A673 (cell line): ENCODE data around the gene ACTL10. TPM values are rescaled to one million over a fixed set of nuclear protein-coding genes. Genes with fewer than 3 reads are reported as not detected.

Experiments
- BruUV-seq: library from RNA; stranded (reverse); fragments of 400-500 nt; replicated peaks from 2 replicates; lab custom pipeline; 2021; lab: Mats Ljungman, UMichigan
- CTCF ChIA-PET: fragments of 300-600 bp; sonication (Branson Sonifier 250); formaldehyde crosslinking; loops from one replicate; lab custom pipeline; 2022; ENCODE audit warnings: antibody characterized with exemption; lab: Charles Lee
- POLR2A ChIA-PET: fragments of 300-600 bp; sonication (Branson Sonifier 250); formaldehyde crosslinking; loops from one replicate; lab custom pipeline; 2022; ENCODE audit warnings: antibody characterized with exemption; ENCODE audit not compliant: low non-redundant PET; lab: Charles Lee
- DNase-seq: peaks from one replicate; pipeline ENCODE4 v3.0.0-alpha.2; 2015; ENCODE audit warnings: low spot score
- H3K27ac ChIP-seq: fragments of 200-600 bp; sonication (generic); 2 replicates; pipeline ENCODE4 v1.5.1; 2016; ENCODE audit warnings: mixed run types, low read depth, mild to moderate bottlenecking, mixed read lengths, antibody characterized with exemption, low read length; ENCODE audit not compliant: poor library complexity, severe bottlenecking
- H3K27me3 ChIP-seq: fragments of 200-600 bp; sonication (generic); replicated peaks from 2 replicates; pipeline ENCODE4 v1.6.1; 2017; ENCODE audit warnings: mixed run types, low read depth, mild to moderate bottlenecking, mixed read lengths, antibody characterized with exemption, low read length; ENCODE audit not compliant: insufficient read depth, poor library complexity
- H3K36me3 ChIP-seq: fragments of 200-600 bp; sonication (generic); 2 replicates; pipeline ENCODE4 v1.6.1; 2016; ENCODE audit warnings: mixed run types, mild to moderate bottlenecking, mixed read lengths, antibody characterized with exemption, low read length; ENCODE audit not compliant: insufficient read depth, poor library complexity, severe bottlenecking
- H3K4me1 ChIP-seq: fragments of 200-600 bp; sonication (generic); 2 replicates; pipeline ENCODE4 v1.6.1; 2017; ENCODE audit warnings: mixed run types, mild to moderate bottlenecking, mixed read lengths, antibody characterized with exemption, low read length; ENCODE audit not compliant: insufficient read depth, poor library complexity, severe bottlenecking
- H3K4me3 ChIP-seq: fragments of 200-600 bp; sonication (generic); 2 replicates; pipeline ENCODE4 v1.5.1; 2016; ENCODE audit warnings: low read depth, mixed run types, mild to moderate bottlenecking, mixed read lengths, low read length; ENCODE audit not compliant: poor library complexity, severe bottlenecking
- H3K9me3 ChIP-seq: fragments of 200-600 bp; sonication (generic); 2 replicates; pipeline ENCODE4 v1.6.1; 2016; ENCODE audit warnings: mixed run types, low read depth, mild to moderate bottlenecking, mixed read lengths, antibody characterized with exemption, low read length; ENCODE audit not compliant: poor library complexity, severe bottlenecking
- CTCF ChIP-seq: fragments of 300-800, 200-600 bp; sonication (generic); conservative IDR thresholded peaks from 2 replicates; pipeline ENCODE4 v1.5.1; 2017; ENCODE audit warnings: low read depth, mild to moderate bottlenecking, antibody characterized with exemption, low read length, moderate library complexity, mixed read lengths
- EZH2 ChIP-seq: fragments of 200-600 bp; sonication (generic); IDR thresholded peaks from 2 replicates; pipeline ENCODE4 v1.6.1; 2017; ENCODE audit warnings: borderline replicate concordance, low read depth, mild to moderate bottlenecking, mixed read lengths, antibody characterized with exemption, low read length; ENCODE audit not compliant: poor library complexity, severe bottlenecking
- intact Hi-C: fragments of 100-400 bp; cut with micrococcal nuclease; formaldehyde crosslinking; loops from one replicate; pipeline ENCODE4 v1.10.0; 2022; ENCODE audit not compliant: unreplicated experiment
- total RNA-seq: library from RNA; stranded (reverse); gene quantifications from 2 replicates; pipeline ENCODE4 v1.2.3, GENCODE V29; 2021

ACTL10 gene
- total RNA-seq, 1 experiment from 2014 or later = 0.47 TPM

- no TSS peak for BruUV-seq
- peaks cover 21% of the 10 kb centered on the region for H3K36me3 ChIP-seq
- no peak overlapping the region for H3K27ac ChIP-seq
- DNase-seq = no peak
- H3K27me3 ChIP-seq = no peaks in the 10 kb centered on the region
- TF ChIP-seq EZH2 = no peak
- POLR2A ChIA-PET = no interaction called here
- H3K4me1 ChIP-seq = peaks cover 8% of the 10 kb centered on the region
- no peak overlapping the region for H3K4me3 ChIP-seq
- intact Hi-C loops = no loop called here
- no peaks in the 10 kb centered on the region for H3K9me3 ChIP-seq
- CTCF ChIA-PET = no interaction called here
Observed at GRCh38 chr20:33658510-33658909, 8.2 kb upstream of the ACTL10 start.

- no TSS peak for BruUV-seq
- Histone ChIP-seq H3K27me3 (no peaks in the 10 kb centered on the region), H3K27ac (no peak overlapping the region), H3K4me3 (no peak overlapping the region), H3K9me3 (no peaks in the 10 kb centered on the region), H3K36me3 (peaks cover 21% of the 10 kb centered on the region), H3K4me1 (peaks cover 10% of the 10 kb centered on the region)
- intact Hi-C loops = no loop called here
- ChIA-PET CTCF (no interaction called here), POLR2A (interaction anchor here (0.6 kb wide), 1 partner anchor 88 kb away, joined by 3 read pairs; no protein-coding TSS in a partner anchor)
- TF ChIP-seq EZH2 = no peak
- TF ChIP-seq CTCF = no peak
- DNase-seq = no peak
Observed at GRCh38 chr20:33658929-33659328, 7.8 kb upstream of the ACTL10 start.

- no peak for DNase-seq
- ChIA-PET CTCF (no interaction called here), POLR2A (interaction anchor here (0.6 kb wide), 1 partner anchor 89 kb away, joined by 3 read pairs; no protein-coding TSS in a partner anchor)
- BruUV-seq = no TSS peak
- Histone ChIP-seq H3K36me3 (peaks cover 21% of the 10 kb centered on the region), H3K4me1 (peaks cover 15% of the 10 kb centered on the region), H3K9me3 (no peaks in the 10 kb centered on the region), H3K4me3 (no peak overlapping the region), H3K27ac (no peak overlapping the region), H3K27me3 (no peaks in the 10 kb centered on the region)
- no peak for TF ChIP-seq EZH2
- no peak for TF ChIP-seq CTCF
- intact Hi-C loops = loop anchor here (5.0 kb wide), 1 partner anchor 478 kb away; no protein-coding TSS in a partner anchor
Observed at GRCh38 chr20:33659341-33660034, 7.3 kb upstream of the ACTL10 start.
